Liver (tissue), 3 donors: ENCODE data around the gene AKR1B15.

Experiments used
- EGR1 ChIP-seq, 2 donors: IDR thresholded peaks; 2 replicates each; pipeline ENCODE4 v1.6.1; 2016 to 2018; ENCODE audit warnings: antibody characterized with exemption in 2 of 2, low read depth in 2 of 2
- GABPA ChIP-seq, 2 donors: IDR thresholded peaks in 1 of 2; conservative IDR thresholded peaks in 1 of 2; 2 replicates each; pipeline ENCODE4 v1.6.1; 2016; ENCODE audit warnings: antibody characterized with exemption in 2 of 2, mild to moderate bottlenecking in 1 of 2, moderate library complexity in 1 of 2
- RAD21 ChIP-seq, 2 donors: IDR thresholded peaks; 2 replicates each; pipeline ENCODE4 v1.6.1; 2016; ENCODE audit warnings: antibody characterized with exemption in 2 of 2, mild to moderate bottlenecking in 2 of 2
- RXRA ChIP-seq, 2 donors: IDR thresholded peaks; 2 replicates each; pipeline ENCODE4 v1.6.1; 2017 to 2018; ENCODE audit warnings: antibody characterized with exemption in 2 of 2, mild to moderate bottlenecking in 1 of 2
- SP1 ChIP-seq: IDR thresholded peaks from 2 replicates; pipeline ENCODE4 v1.6.1; 2018; ENCODE audit warnings: antibody characterized with exemption, mild to moderate bottlenecking
- TAF1 ChIP-seq: conservative IDR thresholded peaks from 2 replicates; pipeline ENCODE4 v1.6.1; 2016; ENCODE audit warnings: antibody characterized with exemption, mild to moderate bottlenecking
- YY1 ChIP-seq: IDR thresholded peaks from 2 replicates; pipeline ENCODE4 v1.6.1; 2016; ENCODE audit warnings: antibody characterized with exemption, mild to moderate bottlenecking
- TF ChIP-seq, protein P1 (sequence below): fragments of 150-350 bp; IDR thresholded peaks from 2 replicates; pipeline ENCODE4 v1.5.1; 2017; ENCODE audit warnings: improper control_type of control experiment, low read depth, low read length; ENCODE audit not compliant: missing input control
- TF ChIP-seq, protein P2 (sequence below): IDR thresholded peaks from 2 replicates; pipeline ENCODE4 v1.6.1; 2016; ENCODE audit warnings: antibody characterized with exemption
- TF ChIP-seq, protein P3 (sequence below): IDR thresholded peaks from 2 replicates; pipeline ENCODE4 v1.6.1; 2016; ENCODE audit warnings: antibody characterized with exemption
- TF ChIP-seq, protein P4 (sequence below): IDR thresholded peaks from 2 replicates; pipeline ENCODE4 v1.6.1; 2016; ENCODE audit warnings: antibody characterized with exemption, mild to moderate bottlenecking
- TF ChIP-seq, protein P5 (sequence below): IDR thresholded peaks from 2 replicates; pipeline ENCODE4 v1.6.1; 2016; ENCODE audit warnings: antibody characterized with exemption
- donor health status: healthy.
- donor health status: healthy.

DNA sequence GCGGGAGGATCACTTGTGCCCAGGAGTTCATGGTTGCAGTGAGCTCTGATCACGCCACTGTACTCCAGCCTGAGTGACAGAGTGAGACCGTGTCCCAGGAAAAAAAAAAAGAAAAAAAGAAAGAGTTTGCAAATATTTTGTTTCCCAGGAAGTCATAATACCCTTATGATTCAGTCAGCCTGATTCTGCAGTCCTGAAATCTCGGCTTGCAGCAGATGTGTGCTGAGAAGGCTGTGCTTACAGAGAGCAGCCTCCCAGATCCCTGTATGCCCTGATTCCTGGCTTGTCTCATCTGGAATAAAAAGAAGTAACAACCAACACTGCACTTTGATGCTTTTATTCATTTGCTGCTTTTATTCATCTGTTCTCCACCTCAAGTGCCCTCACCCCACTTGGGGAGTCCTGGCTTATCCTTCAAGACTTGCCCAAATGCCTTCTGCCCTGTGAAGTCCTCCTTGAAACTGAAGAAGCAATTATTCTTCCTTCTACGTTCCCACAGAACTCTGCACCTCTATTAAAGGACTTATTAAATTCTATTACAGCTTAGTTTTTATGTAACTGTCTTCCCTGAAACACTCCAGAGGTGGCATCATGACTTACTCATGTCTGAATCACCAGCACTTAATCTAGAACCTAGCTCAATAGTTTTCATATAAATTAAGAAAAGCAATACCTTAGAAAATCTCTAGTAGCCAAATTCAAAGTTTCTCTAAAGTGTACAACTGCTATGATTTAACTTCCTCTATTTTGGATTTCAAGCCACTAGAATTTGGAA is 70.0 kb downstream of the AKR1B15 start:
- TF ChIP-seq SP1: no peak
- TF ChIP-seq YY1: no peak
- TF ChIP-seq, protein P1, sequence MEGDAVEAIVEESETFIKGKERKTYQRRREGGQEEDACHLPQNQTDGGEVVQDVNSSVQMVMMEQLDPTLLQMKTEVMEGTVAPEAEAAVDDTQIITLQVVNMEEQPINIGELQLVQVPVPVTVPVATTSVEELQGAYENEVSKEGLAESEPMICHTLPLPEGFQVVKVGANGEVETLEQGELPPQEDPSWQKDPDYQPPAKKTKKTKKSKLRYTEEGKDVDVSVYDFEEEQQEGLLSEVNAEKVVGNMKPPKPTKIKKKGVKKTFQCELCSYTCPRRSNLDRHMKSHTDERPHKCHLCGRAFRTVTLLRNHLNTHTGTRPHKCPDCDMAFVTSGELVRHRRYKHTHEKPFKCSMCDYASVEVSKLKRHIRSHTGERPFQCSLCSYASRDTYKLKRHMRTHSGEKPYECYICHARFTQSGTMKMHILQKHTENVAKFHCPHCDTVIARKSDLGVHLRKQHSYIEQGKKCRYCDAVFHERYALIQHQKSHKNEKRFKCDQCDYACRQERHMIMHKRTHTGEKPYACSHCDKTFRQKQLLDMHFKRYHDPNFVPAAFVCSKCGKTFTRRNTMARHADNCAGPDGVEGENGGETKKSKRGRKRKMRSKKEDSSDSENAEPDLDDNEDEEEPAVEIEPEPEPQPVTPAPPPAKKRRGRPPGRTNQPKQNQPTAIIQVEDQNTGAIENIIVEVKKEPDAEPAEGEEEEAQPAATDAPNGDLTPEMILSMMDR: no peak
- TF ChIP-seq, protein P2, sequence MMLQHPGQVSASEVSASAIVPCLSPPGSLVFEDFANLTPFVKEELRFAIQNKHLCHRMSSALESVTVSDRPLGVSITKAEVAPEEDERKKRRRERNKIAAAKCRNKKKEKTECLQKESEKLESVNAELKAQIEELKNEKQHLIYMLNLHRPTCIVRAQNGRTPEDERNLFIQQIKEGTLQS: no peak
- TF ChIP-seq, protein P3, sequence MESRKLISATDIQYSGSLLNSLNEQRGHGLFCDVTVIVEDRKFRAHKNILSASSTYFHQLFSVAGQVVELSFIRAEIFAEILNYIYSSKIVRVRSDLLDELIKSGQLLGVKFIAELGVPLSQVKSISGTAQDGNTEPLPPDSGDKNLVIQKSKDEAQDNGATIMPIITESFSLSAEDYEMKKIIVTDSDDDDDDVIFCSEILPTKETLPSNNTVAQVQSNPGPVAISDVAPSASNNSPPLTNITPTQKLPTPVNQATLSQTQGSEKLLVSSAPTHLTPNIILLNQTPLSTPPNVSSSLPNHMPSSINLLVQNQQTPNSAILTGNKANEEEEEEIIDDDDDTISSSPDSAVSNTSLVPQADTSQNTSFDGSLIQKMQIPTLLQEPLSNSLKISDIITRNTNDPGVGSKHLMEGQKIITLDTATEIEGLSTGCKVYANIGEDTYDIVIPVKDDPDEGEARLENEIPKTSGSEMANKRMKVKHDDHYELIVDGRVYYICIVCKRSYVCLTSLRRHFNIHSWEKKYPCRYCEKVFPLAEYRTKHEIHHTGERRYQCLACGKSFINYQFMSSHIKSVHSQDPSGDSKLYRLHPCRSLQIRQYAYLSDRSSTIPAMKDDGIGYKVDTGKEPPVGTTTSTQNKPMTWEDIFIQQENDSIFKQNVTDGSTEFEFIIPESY: no peak
- no peak for TF ChIP-seq GABPA (IDR thresholded peaks at IDR 0.05 in 1 of 2, conservative IDR thresholded peaks at IDR 0.05 in 1 of 2)
- TF ChIP-seq, protein P4, sequence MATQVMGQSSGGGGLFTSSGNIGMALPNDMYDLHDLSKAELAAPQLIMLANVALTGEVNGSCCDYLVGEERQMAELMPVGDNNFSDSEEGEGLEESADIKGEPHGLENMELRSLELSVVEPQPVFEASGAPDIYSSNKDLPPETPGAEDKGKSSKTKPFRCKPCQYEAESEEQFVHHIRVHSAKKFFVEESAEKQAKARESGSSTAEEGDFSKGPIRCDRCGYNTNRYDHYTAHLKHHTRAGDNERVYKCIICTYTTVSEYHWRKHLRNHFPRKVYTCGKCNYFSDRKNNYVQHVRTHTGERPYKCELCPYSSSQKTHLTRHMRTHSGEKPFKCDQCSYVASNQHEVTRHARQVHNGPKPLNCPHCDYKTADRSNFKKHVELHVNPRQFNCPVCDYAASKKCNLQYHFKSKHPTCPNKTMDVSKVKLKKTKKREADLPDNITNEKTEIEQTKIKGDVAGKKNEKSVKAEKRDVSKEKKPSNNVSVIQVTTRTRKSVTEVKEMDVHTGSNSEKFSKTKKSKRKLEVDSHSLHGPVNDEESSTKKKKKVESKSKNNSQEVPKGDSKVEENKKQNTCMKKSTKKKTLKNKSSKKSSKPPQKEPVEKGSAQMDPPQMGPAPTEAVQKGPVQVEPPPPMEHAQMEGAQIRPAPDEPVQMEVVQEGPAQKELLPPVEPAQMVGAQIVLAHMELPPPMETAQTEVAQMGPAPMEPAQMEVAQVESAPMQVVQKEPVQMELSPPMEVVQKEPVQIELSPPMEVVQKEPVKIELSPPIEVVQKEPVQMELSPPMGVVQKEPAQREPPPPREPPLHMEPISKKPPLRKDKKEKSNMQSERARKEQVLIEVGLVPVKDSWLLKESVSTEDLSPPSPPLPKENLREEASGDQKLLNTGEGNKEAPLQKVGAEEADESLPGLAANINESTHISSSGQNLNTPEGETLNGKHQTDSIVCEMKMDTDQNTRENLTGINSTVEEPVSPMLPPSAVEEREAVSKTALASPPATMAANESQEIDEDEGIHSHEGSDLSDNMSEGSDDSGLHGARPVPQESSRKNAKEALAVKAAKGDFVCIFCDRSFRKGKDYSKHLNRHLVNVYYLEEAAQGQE: no peak
- no peak for TF ChIP-seq RXRA (IDR thresholded peaks at IDR 0.05)
- TF ChIP-seq TAF1: no peak
- TF ChIP-seq, protein P5, sequence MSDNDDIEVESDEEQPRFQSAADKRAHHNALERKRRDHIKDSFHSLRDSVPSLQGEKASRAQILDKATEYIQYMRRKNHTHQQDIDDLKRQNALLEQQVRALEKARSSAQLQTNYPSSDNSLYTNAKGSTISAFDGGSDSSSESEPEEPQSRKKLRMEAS: no peak
- no peak for TF ChIP-seq RAD21 (IDR thresholded peaks at IDR 0.05)
- no peak for TF ChIP-seq EGR1 (IDR thresholded peaks at IDR 0.05; ENCODE audit: low read depth in 2 of 2)
